AG04449 (cell line): ENCODE data around the gene GAA.

ENCODE experiments used
- CTCF ChIA-PET: fragments of 350-600 bp; formaldehyde crosslinking; extraction: SDS; loops from one replicate; lab custom pipeline; 2021; ENCODE audit warnings: antibody characterized with exemption; lab: Yijun Ruan, JAX
- POLR2A ChIA-PET: fragments of 400-600, 350-600 bp; formaldehyde crosslinking; extraction: SDS; loops from one replicate; lab custom pipeline; 2020; ENCODE audit warnings: antibody characterized with exemption, inconsistent platforms; lab: Yijun Ruan, JAX
- DNase-seq: peaks from one replicate; pipeline ENCODE4 v3.0.0-alpha.2; 2010; ENCODE audit warnings: low read depth, low spot score
- H3K4me3 ChIP-seq: 2 replicates; pipeline ENCODE4 v1.5.1; 2011; ENCODE audit warnings: low read depth, mild to moderate bottlenecking, control low read depth, low read length
- CTCF ChIP-seq: IDR thresholded peaks from one replicate; pipeline ENCODE4 v1.5.1; 2011; ENCODE audit warnings: mild to moderate bottlenecking, moderate library complexity, low read length, control low read depth, inconsistent platforms; ENCODE audit not compliant: insufficient read depth; ENCODE audit errors: missing control alignments

The GAA gene

GRCh38 chr17:80104321-80104955, 3.1 kb downstream of the GAA start:
- ChIA-PET CTCF (interaction anchor here (0.6 to 1.1 kb wide), 2 partner anchors 18 to 96 kb away, joined by 3 read pairs; no protein-coding TSS in a partner anchor), POLR2A (no interaction called here)
- no peak for DNase-seq
- H3K4me3 ChIP-seq: no peak overlapping the region
- TF ChIP-seq CTCF: no peak

GRCh38 chr17:80104956-80105375, 3.6 kb downstream of the GAA start:
- ChIA-PET CTCF (interaction anchor here (1.1 kb wide), 1 partner anchor 18 kb away, joined by 3 read pairs; no protein-coding TSS in a partner anchor), POLR2A (no interaction called here)
- no peak overlapping the region for H3K4me3 ChIP-seq
- TF ChIP-seq CTCF: no peak
- no peak for DNase-seq

GRCh38 chr17:80105762-80106161, 4.4 kb downstream of the GAA start:
- CTCF ChIA-PET: no interaction called here
- H3K4me3 ChIP-seq: no peak overlapping the region
- POLR2A ChIA-PET: no interaction called here
- no peak for DNase-seq
- TF ChIP-seq CTCF: no peak

- no peak for DNase-seq
- no peak for TF ChIP-seq CTCF
- H3K4me3 ChIP-seq: no peak overlapping the region
- ChIA-PET POLR2A (no interaction called here), CTCF (interaction anchor here (0.7 kb wide), 1 partner anchor 24 kb away, joined by 3 read pairs; no protein-coding TSS in a partner anchor)
Measured at GRCh38 chr17:80106176-80106575, 4.8 kb downstream of the GAA start.

GRCh38 chr17:80106751-80107150, 5.4 kb downstream of the GAA start:
- ChIA-PET CTCF (interaction anchor here (0.6 to 0.7 kb wide), 2 partner anchors 16 to 24 kb away, joined by 3 read pairs; no protein-coding TSS in a partner anchor), POLR2A (no interaction called here)
- DNase-seq: no peak
- no peak for TF ChIP-seq CTCF
- H3K4me3 ChIP-seq: no peak overlapping the region

GRCh38 chr17:80107231-80108021, 6.0 kb downstream of the GAA start:
- POLR2A ChIA-PET: no interaction called here

More at GRCh38 chr17:80107231-80108021, 6.0 kb downstream of the GAA start:
- no peak overlapping the region for H3K4me3 ChIP-seq
- DNase-seq: no peak
- CTCF ChIA-PET: interaction anchor here (0.6 to 1.4 kb wide), 2 partner anchors 15 to 25 kb away, joined by 3 read pairs; no protein-coding TSS in a partner anchor
- no peak for TF ChIP-seq CTCF
